Endothelial cell of umbilical vein (primary cell): Measurements from ENCODE around the gene ZNF322.
"Not testable (repeated sequence)": the region's sequence is repeated elsewhere in the genome, so short reads cannot be mapped to it uniquely, and the experiment has no call there.

ENCODE experiments used
- CTCF ChIP-seq, 2 donors: IDR thresholded peaks; 1 replicate in 1 of 2; 2 replicates in 1 of 2; pipeline ENCODE4 v1.5.1; 2011; ENCODE audit warnings: low read length in 2 of 2, mild to moderate bottlenecking in 2 of 2, moderate library complexity in 2 of 2, control low read depth in 1 of 2, inconsistent platforms in 1 of 2, low read depth in 1 of 2; ENCODE audit not compliant: insufficient read depth in 1 of 2; ENCODE audit errors: extremely low read depth in 1 of 2
- MYC ChIP-seq: IDR thresholded peaks from one replicate; pipeline ENCODE4 v1.6.1; 2011; ENCODE audit warnings: mild to moderate bottlenecking, low read depth, low read length
- POLR2A ChIP-seq: IDR thresholded peaks from 2 replicates; pipeline ENCODE4 v1.6.1; 2012; ENCODE audit warnings: low read depth, mild to moderate bottlenecking, control low read depth, low read length
- POLR2AphosphoS5 ChIP-seq: IDR thresholded peaks from 2 replicates; pipeline ENCODE4 v1.6.1; 2012; ENCODE audit warnings: low read depth, mild to moderate bottlenecking, control low read depth, low read length, moderate library complexity; ENCODE audit not compliant: insufficient read depth

DNA sequence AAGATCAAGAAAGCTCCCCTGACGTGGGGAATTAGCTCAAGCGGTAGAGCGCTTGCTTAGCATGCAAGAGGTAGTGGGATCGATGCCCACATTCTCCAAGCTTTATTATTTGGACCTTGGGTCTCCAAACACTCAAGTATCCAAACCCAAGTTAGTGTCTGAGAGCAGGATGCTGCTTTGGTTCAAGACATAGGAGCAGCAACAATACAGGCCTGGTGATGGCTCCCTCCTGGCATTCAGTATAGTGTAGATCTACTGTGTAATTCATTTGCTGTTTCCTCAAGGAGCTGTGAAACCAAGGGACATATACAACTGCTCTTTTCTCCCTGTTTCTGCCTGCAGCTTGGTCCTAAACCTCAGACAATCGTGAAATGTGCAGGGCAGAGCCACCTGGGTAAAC is 45.8 kb upstream of the ZNF322 start:
- not testable (repeated sequence) for TF ChIP-seq CTCF (IDR thresholded peaks at IDR 0.05; ENCODE audit: extremely low read depth in 1 of 2, insufficient read depth in 1 of 2, low read depth in 1 of 2, low read length in 2 of 2); POLR2A; MYC; POLR2AphosphoS5
